Osteoblast (primary cell): ENCODE data around the gene MALT1. TPM values are rescaled to one million over a fixed set of nuclear protein-coding genes. Genes with fewer than 3 reads are reported as not detected.
A peak's percentile ranks its signal among the peaks of the same experiment; 100 is the strongest.

Experiments used
- DNase-seq: peaks from one replicate; pipeline ENCODE4 v3.0.0; 2011; ENCODE audit warnings: low spot score, mixed read lengths; ENCODE audit not compliant: insufficient read length; ENCODE audit errors: missing footprints
- H2AFZ ChIP-seq: 2 replicates; pipeline ENCODE4 v1.6.0; 2011; ENCODE audit warnings: mild to moderate bottlenecking, low read length
- H3K27ac ChIP-seq: 2 replicates; pipeline ENCODE4 v1.5.1; 2011; ENCODE audit warnings: mild to moderate bottlenecking, low read depth, low read length, moderate library complexity
- H3K27me3 ChIP-seq: 2 replicates; pipeline ENCODE4 v1.6.0; 2012; ENCODE audit warnings: mild to moderate bottlenecking, control low read depth, inconsistent platforms, low read length, moderate library complexity; ENCODE audit not compliant: insufficient read depth
- H3K36me3 ChIP-seq: 2 replicates; pipeline ENCODE4 v1.5.1; 2011; ENCODE audit warnings: mild to moderate bottlenecking, low read length, control low read depth, moderate library complexity; ENCODE audit not compliant: insufficient read depth
- H3K4me1 ChIP-seq: 2 replicates; pipeline ENCODE4 v1.5.1; 2011; ENCODE audit warnings: mild to moderate bottlenecking, low read length, control low read depth, moderate library complexity; ENCODE audit not compliant: insufficient read depth
- H3K4me2 ChIP-seq: 2 replicates; pipeline ENCODE4 v1.6.0; 2011; ENCODE audit warnings: mild to moderate bottlenecking, low read length; ENCODE audit not compliant: insufficient read depth
- H3K4me3 ChIP-seq: fragments of 200-600 bp; sonication (generic); 3 replicates; pipeline ENCODE4 v1.5.1; 2012; ENCODE audit warnings: mild to moderate bottlenecking, low read length, inconsistent platforms; ENCODE audit not compliant: insufficient read depth
- H3K79me2 ChIP-seq: 2 replicates; pipeline ENCODE4 v1.6.0; 2012; ENCODE audit warnings: mild to moderate bottlenecking, low read length, control low read depth, inconsistent platforms; ENCODE audit not compliant: insufficient read depth
- H3K9me3 ChIP-seq: 2 replicates; pipeline ENCODE4 v1.5.1; 2011; ENCODE audit warnings: low read depth, low read length, control low read depth
- H4K20me1 ChIP-seq: 2 replicates; pipeline ENCODE4 v1.6.0; 2012; ENCODE audit warnings: mild to moderate bottlenecking, low read length, control low read depth; ENCODE audit not compliant: insufficient read depth
- total RNA-seq: library from RNA; depleted of rRNA; stranded (reverse); fragments of >200 nt; gene quantifications from 2 replicates; pipeline ENCODE4 v1.2.3, GENCODE V29; 2012
- TF ChIP-seq, protein P1 (sequence below): IDR thresholded peaks from 2 replicates; pipeline ENCODE4 v1.5.1; 2011; ENCODE audit warnings: mild to moderate bottlenecking, low read depth, low read length, moderate library complexity; ENCODE audit errors: extremely low read depth

Gene MALT1, protein sequence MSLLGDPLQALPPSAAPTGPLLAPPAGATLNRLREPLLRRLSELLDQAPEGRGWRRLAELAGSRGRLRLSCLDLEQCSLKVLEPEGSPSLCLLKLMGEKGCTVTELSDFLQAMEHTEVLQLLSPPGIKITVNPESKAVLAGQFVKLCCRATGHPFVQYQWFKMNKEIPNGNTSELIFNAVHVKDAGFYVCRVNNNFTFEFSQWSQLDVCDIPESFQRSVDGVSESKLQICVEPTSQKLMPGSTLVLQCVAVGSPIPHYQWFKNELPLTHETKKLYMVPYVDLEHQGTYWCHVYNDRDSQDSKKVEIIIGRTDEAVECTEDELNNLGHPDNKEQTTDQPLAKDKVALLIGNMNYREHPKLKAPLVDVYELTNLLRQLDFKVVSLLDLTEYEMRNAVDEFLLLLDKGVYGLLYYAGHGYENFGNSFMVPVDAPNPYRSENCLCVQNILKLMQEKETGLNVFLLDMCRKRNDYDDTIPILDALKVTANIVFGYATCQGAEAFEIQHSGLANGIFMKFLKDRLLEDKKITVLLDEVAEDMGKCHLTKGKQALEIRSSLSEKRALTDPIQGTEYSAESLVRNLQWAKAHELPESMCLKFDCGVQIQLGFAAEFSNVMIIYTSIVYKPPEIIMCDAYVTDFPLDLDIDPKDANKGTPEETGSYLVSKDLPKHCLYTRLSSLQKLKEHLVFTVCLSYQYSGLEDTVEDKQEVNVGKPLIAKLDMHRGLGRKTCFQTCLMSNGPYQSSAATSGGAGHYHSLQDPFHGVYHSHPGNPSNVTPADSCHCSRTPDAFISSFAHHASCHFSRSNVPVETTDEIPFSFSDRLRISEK
- 53.6 and 55.7 TPM in 2 replicates for total RNA-seq

- DNase-seq, result peak; percentile 97
- Histone ChIP-seq H4K20me1 (peaks cover 17% of the 10 kb centered on the region), H3K27me3 (no peaks in the 10 kb centered on the region), H3K9me3 (no peaks in the 10 kb centered on the region), H3K79me2 (peaks cover 43% of the 10 kb centered on the region), H3K36me3 (no peaks in the 10 kb centered on the region), H3K4me3 (peak within 1 kb of the TSS; percentile 84), H3K4me1 (peaks cover 50% of the 10 kb centered on the region), H3K27ac (peak within 1 kb of the TSS; percentile 85), H2AFZ (peak within 1 kb of the TSS; percentile 87), H3K4me2 (peak within 1 kb of the TSS; percentile 97)
- TF ChIP-seq, protein P1, sequence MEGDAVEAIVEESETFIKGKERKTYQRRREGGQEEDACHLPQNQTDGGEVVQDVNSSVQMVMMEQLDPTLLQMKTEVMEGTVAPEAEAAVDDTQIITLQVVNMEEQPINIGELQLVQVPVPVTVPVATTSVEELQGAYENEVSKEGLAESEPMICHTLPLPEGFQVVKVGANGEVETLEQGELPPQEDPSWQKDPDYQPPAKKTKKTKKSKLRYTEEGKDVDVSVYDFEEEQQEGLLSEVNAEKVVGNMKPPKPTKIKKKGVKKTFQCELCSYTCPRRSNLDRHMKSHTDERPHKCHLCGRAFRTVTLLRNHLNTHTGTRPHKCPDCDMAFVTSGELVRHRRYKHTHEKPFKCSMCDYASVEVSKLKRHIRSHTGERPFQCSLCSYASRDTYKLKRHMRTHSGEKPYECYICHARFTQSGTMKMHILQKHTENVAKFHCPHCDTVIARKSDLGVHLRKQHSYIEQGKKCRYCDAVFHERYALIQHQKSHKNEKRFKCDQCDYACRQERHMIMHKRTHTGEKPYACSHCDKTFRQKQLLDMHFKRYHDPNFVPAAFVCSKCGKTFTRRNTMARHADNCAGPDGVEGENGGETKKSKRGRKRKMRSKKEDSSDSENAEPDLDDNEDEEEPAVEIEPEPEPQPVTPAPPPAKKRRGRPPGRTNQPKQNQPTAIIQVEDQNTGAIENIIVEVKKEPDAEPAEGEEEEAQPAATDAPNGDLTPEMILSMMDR, result no peak
Observed at GRCh38 chr18:58671111-58671631, at the start of gene MALT1. Gene MALT1 (plus strand): TSS chr18:58671465. CDS start chr18:58671644, 179 bp downstream.

DNA sequence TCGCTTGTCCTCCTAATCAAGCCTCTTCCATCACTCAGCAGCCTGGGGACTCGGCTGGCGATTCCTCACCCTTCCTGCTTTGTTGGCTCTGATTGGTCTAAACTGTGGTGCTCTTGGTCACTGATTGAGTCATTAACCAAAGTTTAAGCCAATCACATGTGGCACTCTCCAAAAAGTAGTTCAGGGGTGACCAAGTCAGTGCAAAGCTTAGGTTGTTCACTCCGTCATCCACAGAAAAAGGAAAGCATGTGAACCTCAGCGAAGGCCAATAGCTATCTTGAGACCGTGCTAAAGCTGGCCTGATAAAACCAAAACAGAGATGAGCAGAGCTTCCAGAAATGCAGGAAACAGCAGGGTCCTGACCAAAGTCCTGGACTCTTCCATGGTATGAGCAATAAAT lies 47.3 kb upstream of the MALT1 start:
- H3K36me3 ChIP-seq, result no peaks in the 10 kb centered on the region
- H2AFZ ChIP-seq, result no peak overlapping the region
- no peaks in the 10 kb centered on the region for H4K20me1 ChIP-seq
- H3K4me1 ChIP-seq, result peaks cover 5% of the 10 kb centered on the region
- TF ChIP-seq, protein P1, result no peak
- no peaks in the 10 kb centered on the region for H3K27me3 ChIP-seq
- H3K79me2 ChIP-seq, result no peaks in the 10 kb centered on the region
- no peaks in the 10 kb centered on the region for H3K9me3 ChIP-seq
- H3K27ac ChIP-seq, result no peak overlapping the region
- no peak overlapping the region for H3K4me2 ChIP-seq
- peak; percentile 22 for DNase-seq
- no peak overlapping the region for H3K4me3 ChIP-seq

GRCh38 chr18:58625839-58626238 lies 45.4 kb upstream of the MALT1 start:
- H3K4me1 ChIP-seq, result no peaks in the 10 kb centered on the region
- H3K4me2 ChIP-seq, result no peak overlapping the region
- H4K20me1 ChIP-seq, result no peaks in the 10 kb centered on the region
- H2AFZ ChIP-seq, result no peak overlapping the region
- H3K27me3 ChIP-seq, result no peaks in the 10 kb centered on the region
- no peak for DNase-seq
- H3K4me3 ChIP-seq, result no peak overlapping the region
- H3K9me3 ChIP-seq, result no peaks in the 10 kb centered on the region
- no peaks in the 10 kb centered on the region for H3K79me2 ChIP-seq
- H3K27ac ChIP-seq, result no peak overlapping the region
- H3K36me3 ChIP-seq, result no peaks in the 10 kb centered on the region
- TF ChIP-seq, protein P1, result no peak
